HG02763 (cell line): ENCODE results near the gene SCUBE3.

ENCODE experiments used
- ATAC-seq: cut with Tn5 transposase; IDR thresholded peaks from one replicate; pipeline ENCODE4 v1.9.1; 2021; ENCODE audit warnings: mild to moderate bottlenecking, moderate library complexity; ENCODE audit not compliant: unreplicated experiment

The SCUBE3 gene

DNA sequence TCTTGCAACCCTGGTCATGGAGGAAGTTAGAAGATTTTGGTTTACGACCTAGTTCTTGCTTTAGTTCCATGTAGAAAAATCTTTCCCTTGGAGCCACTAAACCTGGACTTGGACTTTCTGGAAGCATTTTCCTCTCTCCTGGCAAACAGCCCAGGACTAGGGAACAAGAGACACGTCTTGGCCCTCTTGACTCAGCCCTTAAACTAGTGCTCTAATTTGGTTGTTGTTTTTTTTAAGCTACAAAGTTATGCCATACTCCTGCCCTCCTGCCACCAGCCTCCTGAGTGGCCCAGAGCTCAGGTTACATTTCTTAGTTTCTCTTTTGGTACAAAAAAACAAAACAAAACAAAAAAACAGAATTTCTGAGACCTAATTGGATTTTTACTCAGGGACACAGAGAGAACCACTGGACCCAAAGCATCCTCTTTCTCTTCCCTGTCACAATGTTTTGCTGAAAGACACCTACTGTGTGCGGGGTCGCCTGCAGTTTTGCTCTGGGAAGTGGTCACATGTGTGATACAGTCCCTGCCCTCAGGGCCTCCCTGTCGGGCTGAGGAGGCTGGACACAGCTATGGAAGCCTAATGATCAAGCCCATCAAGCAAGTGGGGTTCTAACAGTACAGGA is 32.3 kb upstream of the SCUBE3 start:
- ATAC-seq, result no peak

DNA sequence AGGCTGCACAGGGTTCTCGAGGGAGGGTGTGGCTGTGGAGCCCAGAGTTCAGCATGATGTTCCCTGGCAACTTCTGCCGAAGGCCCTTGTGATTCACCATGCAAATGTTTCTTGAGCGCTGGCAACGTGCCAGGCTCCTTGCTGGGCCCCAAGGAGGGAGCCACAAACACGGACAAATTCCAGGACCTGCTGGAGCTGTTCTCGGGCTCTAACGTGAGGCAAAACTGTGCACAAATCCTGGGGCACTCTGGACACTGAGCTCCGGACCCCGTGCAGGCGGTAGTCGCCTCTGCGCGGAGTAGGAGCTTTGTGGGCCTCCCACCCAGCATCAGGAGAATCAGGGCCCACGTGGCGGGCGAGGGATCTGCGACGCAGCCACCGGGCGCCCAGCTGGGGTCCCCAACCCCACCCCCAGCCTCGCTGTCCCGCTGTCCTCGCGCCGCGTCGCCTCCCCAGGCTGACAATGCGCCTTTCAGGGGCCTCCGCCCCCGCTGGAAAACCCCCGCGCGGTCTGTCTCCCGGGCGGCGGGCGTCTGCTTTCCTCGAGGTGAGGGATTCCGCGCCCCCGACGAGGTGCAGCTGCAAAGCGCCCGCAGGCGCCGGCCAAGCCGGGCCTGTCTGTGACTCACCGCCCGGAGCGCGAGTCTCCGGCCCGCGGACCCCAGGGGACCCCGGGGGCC is 31.7 kb upstream of the SCUBE3 start:
- ATAC-seq, result no peak

DNA sequence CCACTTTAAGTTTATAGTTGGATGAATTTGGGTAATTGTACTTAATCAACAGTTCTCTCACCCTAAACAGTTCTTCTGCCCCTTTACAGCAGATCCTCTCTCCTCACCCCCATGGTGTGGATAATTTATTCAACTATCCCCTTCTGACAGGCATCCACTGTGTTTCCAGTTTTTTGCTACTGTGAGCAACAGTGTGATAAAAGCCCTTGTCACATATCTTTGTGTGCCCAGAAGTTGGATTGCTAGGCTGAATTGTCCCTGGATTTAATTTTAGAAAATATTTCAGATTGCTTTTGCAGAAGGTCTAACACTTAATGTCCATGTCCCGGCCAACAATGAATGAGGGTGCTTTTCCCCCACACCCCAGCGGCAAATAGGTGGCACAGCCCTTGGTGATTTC is 30.5 kb upstream of the SCUBE3 start:
- no peak for ATAC-seq

DNA sequence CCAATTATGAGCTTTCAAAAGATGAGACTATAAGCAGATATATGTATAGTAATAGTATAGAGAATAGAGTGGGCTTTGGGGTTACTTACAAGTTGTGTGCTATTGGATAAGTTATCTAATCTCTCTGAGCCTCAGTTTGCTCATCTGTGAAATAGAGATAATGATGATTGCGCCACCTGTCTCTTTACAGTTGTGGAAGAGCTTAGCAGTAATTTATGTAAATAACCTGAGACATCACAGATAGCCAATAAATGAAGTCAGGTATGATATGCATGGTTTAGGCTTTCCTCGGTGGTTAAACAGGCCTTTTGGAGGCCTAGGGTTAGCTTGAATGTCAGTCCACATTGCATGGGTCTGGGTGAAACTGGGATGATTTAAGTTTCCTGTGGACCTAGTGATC is 29.8 kb upstream of the SCUBE3 start:
- ATAC-seq, result no peak

DNA sequence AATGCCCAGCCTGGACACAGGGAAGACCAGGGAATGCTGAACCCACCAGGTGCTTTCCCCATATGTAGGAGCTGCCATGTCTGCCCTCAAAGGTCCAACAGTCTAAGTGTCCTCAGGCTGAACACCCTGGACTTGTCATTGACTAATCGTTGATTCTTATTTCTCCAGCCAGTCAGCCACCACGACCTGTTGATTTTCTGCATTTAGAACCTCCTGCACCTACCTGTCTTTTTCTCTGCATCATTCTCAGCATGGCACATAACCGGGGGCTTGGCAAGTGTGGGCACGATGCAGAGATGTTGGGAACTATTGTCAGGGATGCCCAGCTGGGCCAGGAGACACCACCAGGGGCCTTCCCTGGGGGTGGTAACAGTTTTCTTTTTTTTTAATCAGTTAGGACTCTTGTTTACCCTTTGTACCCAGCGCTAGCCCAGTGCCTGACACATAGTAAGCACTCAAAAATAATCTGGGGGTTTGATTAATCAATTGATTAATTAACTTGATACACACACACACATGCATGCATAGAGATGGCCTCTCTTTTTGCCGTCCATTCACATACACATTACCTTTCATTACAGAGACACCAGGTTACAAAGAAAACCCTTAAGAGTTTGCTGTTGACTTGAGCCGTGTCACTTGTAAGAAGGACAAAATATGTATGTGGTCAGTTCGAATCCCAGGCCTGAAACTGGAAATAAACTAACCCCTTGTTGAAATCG is 29.0 kb upstream of the SCUBE3 start:
- ATAC-seq, result no peak

DNA sequence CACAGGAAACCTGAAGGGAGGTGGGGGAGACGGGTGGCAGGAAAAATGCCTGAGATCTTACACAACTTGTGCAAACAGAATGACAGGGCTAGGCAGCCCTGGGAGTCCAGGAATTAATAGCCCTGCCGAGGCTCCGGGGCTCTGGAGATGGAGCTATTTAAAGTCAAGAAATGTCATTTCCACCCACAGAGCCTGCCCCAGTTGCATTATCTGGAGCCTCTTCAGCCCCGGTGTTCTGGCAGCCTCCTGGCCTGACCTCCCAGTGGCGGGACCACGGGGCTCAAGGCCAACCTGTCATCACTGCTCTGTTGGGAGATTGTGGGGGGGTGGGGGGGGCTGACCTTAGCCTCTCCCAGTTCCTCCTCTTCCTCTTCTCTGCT is 28.5 kb upstream of the SCUBE3 start:
- no peak for ATAC-seq

DNA sequence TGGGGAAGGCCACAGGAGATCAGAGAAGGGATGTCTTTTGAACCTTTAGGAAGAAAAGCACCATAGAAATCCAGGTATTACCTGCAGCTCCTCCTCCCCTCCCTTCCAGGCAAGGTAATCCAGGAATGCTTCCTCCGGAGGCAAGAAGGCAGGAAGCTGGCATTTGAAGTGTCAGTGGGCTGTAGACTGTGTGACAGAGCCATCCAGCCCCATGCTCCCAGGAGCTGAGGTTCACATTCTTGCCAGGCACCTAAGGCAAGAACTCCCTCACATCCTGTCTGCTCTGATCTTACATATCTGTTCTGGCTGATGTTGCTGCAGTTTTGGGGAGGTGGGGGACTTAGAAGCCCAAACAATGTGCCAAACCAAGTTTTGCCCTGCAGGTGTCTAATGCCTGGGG is 27.8 kb upstream of the SCUBE3 start:
- no peak for ATAC-seq

DNA sequence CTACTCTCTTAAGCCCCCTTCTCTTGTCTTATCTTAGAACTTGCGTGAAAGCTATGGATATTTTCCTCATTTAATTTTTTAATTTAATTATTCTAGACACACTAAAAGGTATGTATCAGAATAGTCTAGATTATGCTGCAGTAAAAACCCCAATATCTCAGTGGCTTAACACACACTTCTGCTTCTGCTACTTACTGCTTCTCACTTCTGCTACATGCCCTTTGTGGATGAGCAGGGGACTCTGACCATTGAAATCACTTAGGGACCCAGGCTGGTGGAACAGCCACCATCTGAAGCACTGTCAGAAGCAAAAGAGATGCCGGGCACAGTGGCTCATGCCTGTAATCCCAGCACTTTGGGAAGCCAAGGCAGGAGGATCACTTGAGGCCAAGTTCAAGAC is 27.2 kb upstream of the SCUBE3 start:
- ATAC-seq, result no peak

DNA sequence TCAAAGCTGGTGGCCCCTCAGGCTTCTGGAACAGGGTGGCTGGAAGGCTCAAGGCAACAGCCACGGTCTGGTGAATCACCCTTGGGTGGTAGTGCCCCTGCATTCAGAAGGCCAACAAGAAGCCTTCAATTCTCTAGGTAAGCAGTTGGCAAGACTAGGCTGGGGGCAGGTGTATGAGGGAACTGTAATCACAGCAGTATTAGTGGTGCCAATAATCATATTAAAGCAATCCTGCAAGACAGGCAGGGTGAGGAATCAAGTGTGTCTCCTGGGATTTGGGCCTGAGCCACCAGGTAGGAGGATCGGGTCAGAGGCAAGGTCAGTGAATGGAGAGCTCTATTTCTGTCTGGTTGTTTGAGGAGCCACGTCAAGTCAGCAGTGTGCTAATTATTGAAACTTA is 24.9 kb upstream of the SCUBE3 start:
- no peak for ATAC-seq

DNA sequence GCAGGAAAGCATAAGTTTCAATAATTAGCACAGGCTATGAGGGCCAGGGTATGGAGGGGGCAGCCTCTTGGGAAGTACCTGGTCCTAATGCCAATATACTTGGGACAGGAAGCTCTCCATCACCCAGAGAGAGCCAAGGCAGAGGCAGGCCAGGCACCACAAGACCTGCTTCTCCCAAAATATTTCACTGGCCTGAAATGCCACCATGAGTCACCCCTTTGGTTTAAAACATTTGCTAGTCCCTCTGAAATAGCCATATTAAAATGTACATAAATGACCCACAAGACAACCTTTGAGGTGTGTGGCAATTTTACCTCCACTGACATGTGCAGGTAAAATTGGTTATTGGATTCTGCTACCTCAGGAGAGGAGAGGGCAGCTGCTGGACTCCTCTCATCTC is 23.4 kb upstream of the SCUBE3 start:
- ATAC-seq, result no peak

DNA sequence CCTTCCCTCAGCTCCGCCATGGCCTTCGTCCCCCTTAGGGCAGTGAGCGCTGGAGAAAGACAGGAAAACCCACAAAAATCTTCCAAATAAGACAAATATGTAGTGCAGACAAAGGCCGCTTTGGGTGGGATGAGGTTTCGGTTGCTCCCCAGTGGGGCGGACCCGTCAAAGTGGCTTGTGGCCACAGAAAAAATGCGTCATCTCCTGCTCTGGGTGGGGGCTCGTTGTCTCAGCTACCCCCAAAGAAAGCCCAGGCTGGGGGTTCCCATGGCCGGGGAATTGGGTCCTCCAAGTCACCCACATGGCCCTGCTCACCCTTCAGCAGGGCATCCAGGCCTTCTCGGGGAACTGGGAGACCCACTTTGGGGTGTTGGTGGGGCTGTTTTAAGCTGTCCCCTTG is 21.9 kb upstream of the SCUBE3 start:
- no peak for ATAC-seq

DNA sequence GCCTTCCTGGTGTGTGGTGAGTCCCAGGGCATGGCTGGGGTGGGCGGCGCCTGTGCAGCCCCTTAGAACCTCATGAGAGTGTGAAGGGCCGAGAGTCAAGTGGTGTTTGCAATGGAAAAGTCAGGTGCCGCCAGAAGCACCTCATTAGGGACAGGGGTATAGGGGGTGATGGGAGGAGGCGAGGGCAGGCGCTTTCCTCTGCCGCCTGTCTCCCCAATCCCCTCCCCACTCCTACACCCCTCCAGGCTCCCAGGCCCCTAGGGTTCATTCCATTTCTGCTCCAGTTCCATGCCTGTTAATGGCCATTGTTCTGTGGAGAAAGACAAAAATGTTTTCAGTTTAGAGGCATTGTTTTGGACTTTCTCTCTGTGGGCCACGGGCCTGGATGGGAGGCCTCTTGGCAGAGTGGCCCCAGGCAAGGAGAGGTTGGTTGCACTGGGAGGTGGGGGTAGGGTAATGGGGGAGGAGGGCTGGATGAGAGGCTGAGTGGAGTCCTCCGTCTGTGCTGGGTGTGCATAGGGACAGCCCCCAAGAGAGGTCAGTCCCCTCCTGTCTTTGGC is 21.4 kb upstream of the SCUBE3 start:
- no peak for ATAC-seq

DNA sequence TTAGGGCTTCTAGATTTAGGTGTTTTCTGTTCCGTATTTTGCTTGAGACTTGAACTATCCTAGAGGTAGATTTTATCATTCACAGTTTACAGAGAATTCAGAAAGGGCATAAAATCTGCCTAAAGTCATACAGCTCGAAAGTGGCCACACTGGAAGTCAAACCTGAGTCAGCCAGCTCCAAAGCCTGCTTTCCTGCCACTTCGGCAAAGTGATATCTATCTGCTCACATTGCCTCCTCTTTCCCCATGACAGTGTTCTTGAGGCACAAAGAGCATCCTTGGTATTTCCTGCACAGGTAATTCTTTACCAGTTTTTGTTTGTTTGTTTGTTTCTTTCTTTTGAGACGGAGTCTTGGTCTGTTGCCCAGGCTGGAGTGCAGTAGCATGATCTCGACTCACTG is 19.4 kb upstream of the SCUBE3 start:
- no peak for ATAC-seq

DNA sequence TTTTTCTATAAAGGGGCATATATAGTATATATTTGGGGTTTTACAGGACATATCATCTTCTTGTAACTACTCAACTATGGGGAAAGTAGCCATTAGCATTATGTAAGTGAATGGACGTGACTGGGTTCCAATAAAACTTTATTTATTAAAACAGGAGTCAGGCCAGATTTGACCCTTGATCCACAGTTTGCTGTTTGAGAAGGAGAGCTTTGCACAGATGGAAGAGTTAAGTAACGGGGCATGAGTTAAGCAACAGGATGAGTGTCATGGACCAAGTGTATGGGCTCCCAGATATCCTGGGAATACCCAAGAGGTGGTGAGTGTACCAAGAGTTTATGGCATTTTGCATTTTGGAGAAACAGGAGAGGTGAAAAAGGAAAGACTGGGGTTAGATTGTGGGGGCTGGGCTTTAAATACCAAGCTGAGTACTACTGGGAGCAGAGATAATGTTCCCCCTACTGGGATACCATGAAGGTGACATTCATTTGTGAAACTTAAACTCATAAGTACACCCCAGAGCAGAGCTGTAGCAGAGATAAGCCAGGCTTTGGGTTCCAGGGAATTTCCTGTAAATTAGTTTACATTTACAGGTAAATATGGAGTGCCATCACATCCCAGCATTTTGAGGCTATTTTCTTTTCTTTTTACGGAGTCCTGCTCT is 18.5 kb upstream of the SCUBE3 start:
- ATAC-seq, result no peak

DNA sequence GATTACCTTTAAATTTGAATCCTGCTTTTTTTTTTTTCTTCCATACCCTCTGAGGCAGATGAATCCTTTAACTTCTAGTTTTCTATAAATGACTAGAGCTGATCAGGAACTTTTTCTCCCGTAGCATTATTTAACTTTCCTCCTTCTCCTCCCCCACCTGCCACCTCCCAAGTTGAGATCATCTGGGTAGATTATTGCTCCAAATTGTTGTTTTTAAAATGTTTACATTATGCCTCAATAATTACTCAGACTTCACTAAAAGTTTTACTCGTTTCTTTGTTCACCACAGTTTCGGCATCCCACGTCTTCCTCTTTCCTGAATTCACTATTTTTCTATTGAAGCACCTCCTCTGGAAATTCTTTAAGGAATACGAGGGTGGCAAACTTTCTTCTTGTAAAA is 16.6 kb upstream of the SCUBE3 start:
- no peak for ATAC-seq

DNA sequence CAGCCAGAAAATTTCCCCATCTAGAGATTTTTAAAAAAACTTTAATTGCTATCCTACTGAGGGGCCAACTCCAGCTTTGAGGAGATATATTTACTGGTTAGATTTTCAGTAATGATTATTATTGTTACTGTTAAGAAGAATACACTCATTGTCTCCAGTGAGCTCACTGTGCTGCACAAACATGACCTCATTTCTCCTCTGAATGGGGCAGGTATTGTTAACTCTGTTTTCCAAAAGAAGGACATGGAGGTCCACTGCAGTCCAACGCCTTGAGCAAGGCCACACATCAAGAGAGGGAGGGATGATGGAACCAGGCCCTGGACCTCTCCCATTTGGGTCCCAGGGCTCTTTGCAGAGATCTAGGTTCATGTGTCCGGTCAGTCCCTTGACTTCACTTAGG is 13.9 kb upstream of the SCUBE3 start:
- ATAC-seq, result no peak

DNA sequence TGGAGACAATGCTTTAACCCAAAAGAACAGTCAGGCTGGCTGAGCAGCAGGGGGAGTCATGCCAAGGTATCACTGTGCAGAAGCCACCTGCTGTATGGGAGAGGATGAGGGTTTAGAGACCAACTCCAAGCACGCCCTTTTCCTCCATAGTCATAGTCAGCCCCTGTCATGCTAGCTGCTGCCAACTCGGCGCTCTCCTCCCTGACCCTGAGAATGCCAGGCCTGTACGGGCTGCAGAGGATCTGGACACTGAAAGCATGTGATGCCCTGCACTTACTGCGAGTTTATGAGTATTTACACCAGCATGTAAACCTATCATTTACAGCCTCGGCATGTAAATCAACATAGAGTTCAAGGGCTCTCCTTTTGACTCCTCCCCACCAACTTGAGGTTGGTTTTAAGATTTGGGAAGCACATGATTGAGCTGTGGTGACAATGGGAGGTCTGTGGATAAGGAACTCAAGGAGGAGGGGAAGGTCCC is 11.7 kb upstream of the SCUBE3 start:
- no peak for ATAC-seq

DNA sequence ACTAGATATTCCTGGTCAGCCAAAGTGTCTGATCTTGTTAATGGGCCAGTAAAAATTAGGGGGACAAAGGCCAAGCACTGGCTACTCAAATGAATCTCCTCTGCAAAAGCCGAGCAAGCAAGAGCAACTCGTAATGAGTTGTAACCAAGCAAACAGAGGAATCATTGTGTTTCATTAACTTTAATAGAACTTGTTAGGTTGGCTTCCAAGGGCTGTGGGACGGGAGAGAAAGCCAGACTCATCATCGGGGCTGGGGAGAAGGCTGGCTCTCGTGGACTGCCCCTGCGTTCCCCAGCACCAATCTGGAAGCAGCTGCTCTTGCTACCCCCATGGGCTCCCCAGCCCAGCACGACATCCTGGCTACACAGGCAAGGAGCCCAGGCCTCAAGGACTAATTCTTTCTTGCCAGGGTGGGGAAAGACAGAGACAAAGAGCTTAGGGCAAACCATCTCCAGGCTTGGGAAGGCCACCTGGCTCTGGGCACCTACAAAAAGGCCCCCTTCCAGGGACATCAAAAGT is 10.5 kb upstream of the SCUBE3 start:
- ATAC-seq, result no peak

DNA sequence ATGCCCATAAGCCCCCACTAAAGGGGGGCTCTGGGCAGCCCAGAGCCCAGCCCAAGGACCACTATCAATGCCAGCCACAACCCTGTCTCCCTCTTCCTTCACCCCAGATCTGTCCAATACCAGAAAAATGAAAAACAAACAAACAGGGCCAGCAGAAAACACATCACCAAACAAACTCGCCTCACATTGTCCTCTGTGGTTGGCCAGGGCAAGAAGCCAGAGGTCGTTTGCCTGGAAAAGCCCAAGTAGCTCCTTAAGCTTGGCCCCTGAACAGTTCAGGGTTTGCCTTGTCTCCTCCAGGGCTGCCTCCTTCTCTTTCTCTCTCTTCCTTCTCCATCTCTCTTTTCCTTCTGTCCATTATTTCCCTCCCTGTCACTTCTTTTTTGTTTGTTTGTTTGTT is 10.1 kb upstream of the SCUBE3 start:
- ATAC-seq, result no peak

DNA sequence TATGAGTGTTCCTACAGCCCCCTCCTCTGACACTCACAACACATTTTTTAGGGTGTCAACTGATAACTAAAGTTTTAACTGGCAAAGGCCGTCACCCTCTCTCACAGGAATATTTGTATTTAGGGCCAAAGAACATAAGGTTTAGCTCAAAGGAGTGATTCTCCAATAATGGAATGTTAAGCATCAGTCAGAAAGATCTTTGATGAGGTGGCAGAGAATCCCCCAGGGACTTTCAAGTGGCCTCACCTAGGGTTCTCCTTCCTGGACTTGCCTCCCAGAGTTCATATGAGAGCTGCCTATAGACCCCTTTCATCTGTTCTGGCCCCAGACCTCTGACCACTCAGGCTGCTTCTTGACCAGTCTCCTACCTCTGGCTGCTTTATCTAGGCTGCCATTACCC is 7.4 kb upstream of the SCUBE3 start:
- ATAC-seq, result no peak

DNA sequence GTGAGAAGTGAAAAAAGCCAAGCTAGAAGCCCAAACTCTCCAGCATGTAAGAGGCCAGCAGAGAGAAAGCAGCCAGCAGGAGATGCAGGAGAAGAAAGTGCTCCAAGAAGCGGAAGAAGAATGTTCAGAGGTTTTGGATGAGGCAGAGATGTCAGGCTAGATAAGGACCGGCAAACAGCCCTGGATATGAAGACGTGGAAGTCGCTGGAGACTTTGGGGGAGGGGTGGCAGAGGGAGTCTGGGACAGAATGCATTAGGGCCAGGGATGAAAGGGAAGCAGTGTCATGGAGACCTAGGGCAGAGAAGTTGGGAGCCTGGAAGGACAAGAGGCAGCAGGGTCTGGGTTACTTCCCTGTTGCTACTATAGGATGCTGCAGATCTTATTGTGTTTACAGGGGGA is 5.3 kb upstream of the SCUBE3 start:
- ATAC-seq, result no peak
